H1 (cell line): Measurements from ENCODE around the gene TNRC6B. TPM values are rescaled to one million over a fixed set of nuclear protein-coding genes. Genes with fewer than 3 reads are reported as not detected.

Source experiments
- CTCF ChIA-PET: fragments of 300-600 bp; sonication (Branson Sonifier 250); formaldehyde crosslinking; loops from one replicate; lab custom pipeline; 2021; ENCODE audit not compliant: partially characterized antibody; lab: Charles Lee
- POLR2A ChIA-PET: fragments of 300-600 bp; sonication (Branson Sonifier 250); formaldehyde crosslinking; loops from one replicate; lab custom pipeline; 2021; ENCODE audit warnings: inconsistent platforms; ENCODE audit not compliant: partially characterized antibody; lab: Charles Lee
- DNase-seq, 2 experiments: peaks; one replicate each; pipeline versions ENCODE4 v3.0.0 to v3.0.0-alpha.2; 2010 to 2022; ENCODE audit warnings: low spot score in 2 of 2, low read depth in 1 of 2, mixed read lengths in 1 of 2
- FAIRE-seq: peaks from 2 replicates; lab custom pipeline; 2011; peaks lifted over from hg19 to GRCh38; lab: Jason Lieb, UNC
- H2AFZ ChIP-seq: 2 replicates; pipeline ENCODE4 v1.8.1; 2012; ENCODE audit warnings: low read length, inconsistent platforms
- H2AK5ac ChIP-seq: 2 replicates; pipeline ENCODE4 v1.6.1; 2013; ENCODE audit warnings: low read depth, low read length
- H2BK120ac ChIP-seq: replicated peaks from 2 replicates; pipeline ENCODE3; 2013; ENCODE audit warnings: low read depth, low read length, inconsistent platforms
- H2BK12ac ChIP-seq: 2 replicates; pipeline ENCODE4 v1.6.1; 2013; ENCODE audit warnings: low read depth, low read length
- H2BK15ac ChIP-seq: 2 replicates; pipeline ENCODE4 v1.6.1; 2013; ENCODE audit warnings: low read length
- H2BK20ac ChIP-seq: 2 replicates; pipeline ENCODE4 v1.6.1; 2013; ENCODE audit warnings: low read length
- H2BK5ac ChIP-seq: 2 replicates; pipeline ENCODE4 v1.6.1; 2013; ENCODE audit warnings: low read depth, low read length
- H3K14ac ChIP-seq: 2 replicates; pipeline ENCODE4 v1.6.1; 2013; ENCODE audit warnings: inconsistent platforms; ENCODE audit not compliant: insufficient read length
- H3K18ac ChIP-seq: 2 replicates; pipeline ENCODE4 v1.6.1; 2013; ENCODE audit warnings: low read length; ENCODE audit errors: extremely low read depth
- H3K23ac ChIP-seq: 2 replicates; pipeline ENCODE4 v1.6.1; 2013; ENCODE audit warnings: inconsistent platforms; ENCODE audit not compliant: insufficient read length
- H3K23me2 ChIP-seq: 2 replicates; pipeline ENCODE4 v1.6.1; 2013; ENCODE audit warnings: low read depth, low read length
- H3K27ac ChIP-seq: 2 replicates; pipeline ENCODE4 v1.6.1; 2011; ENCODE audit warnings: low read depth, low read length, inconsistent platforms
- H3K27me3 ChIP-seq, 4 experiments: replicated peaks in 1 of 4; 1 replicate in 1 of 4; 2 replicates in 3 of 4; pipeline versions ENCODE4 v1.6.1 to v1.8.1; 2011 to 2013; ENCODE audit warnings: low read length in 3 of 4, mild to moderate bottlenecking in 3 of 4, inconsistent platforms in 2 of 4, mixed read lengths in 2 of 4, moderate library complexity in 1 of 4; ENCODE audit not compliant: control insufficient read depth in 3 of 4, insufficient read depth in 3 of 4; ENCODE audit errors: extremely low read depth in 1 of 4
- H3K36me3 ChIP-seq, 4 experiments: 2 replicates each; pipeline versions ENCODE4 v1.6.1 to v1.8.1; 2011 to 2013; ENCODE audit warnings: mild to moderate bottlenecking in 4 of 4, low read length in 3 of 4, moderate library complexity in 2 of 4, control low read depth in 1 of 4, inconsistent platforms in 1 of 4; ENCODE audit not compliant: insufficient read depth in 4 of 4, control insufficient read depth in 2 of 4
- H3K4ac ChIP-seq: replicated peaks from 2 replicates; pipeline ENCODE3; 2013; ENCODE audit warnings: low read length, low read depth, mixed read lengths, inconsistent platforms; ENCODE audit not compliant: insufficient read length
- H3K4me1 ChIP-seq, 4 experiments: replicated peaks in 1 of 4; 1 replicate in 1 of 4; 2 replicates in 3 of 4; pipeline versions ENCODE4 v1.6.1 to v1.8.1; 2011 to 2013; ENCODE audit warnings: low read length in 3 of 4, inconsistent platforms in 2 of 4, mixed read lengths in 1 of 4; ENCODE audit not compliant: insufficient read depth in 4 of 4, control insufficient read depth in 3 of 4
- H3K4me2 ChIP-seq, 2 experiments: 2 replicates each; pipeline versions ENCODE4 v1.6.1 to v1.8.1; 2011 to 2013; ENCODE audit warnings: low read depth in 2 of 2, low read length in 2 of 2, control low read depth in 1 of 2, inconsistent platforms in 1 of 2, mild to moderate bottlenecking in 1 of 2; ENCODE audit not compliant: insufficient read depth in 1 of 2
- H3K4me3 ChIP-seq, 4 experiments: fragments of 200-600, 300-600 bp in 1 of 4; sonication (generic), shearing (Covaris generic), sonication (Bioruptor Twin) in 1 of 4; 2 replicates each; pipeline versions ENCODE4 v1.5.1 to v1.8.1; 2011 to 2016; ENCODE audit warnings: low read length in 4 of 4, low read depth in 3 of 4, control low read depth in 2 of 4, inconsistent platforms in 2 of 4, mild to moderate bottlenecking in 2 of 4, mixed read lengths in 1 of 4, moderate library complexity in 1 of 4; ENCODE audit not compliant: insufficient read depth in 2 of 4; ENCODE audit errors: extremely low read depth in 1 of 4
- H3K56ac ChIP-seq: replicated peaks from 2 replicates; pipeline ENCODE3; 2013; ENCODE audit warnings: low read depth, mild to moderate bottlenecking, mixed read lengths, low read length, inconsistent platforms; ENCODE audit not compliant: insufficient read length
- H3K79me1 ChIP-seq: 2 replicates; pipeline ENCODE4 v1.6.1; 2013; ENCODE audit warnings: low read depth, low read length, control low read depth
- H3K79me2 ChIP-seq, 2 experiments: 2 replicates each; pipeline versions ENCODE4 v1.6.1 to v1.8.1; 2012 to 2013; ENCODE audit warnings: low read length in 2 of 2, mild to moderate bottlenecking in 2 of 2, inconsistent platforms in 1 of 2; ENCODE audit not compliant: insufficient read depth in 2 of 2, control insufficient read depth in 1 of 2
- H3K9ac ChIP-seq, 4 experiments: replicated peaks in 1 of 4; 1 replicate in 1 of 4; 2 replicates in 3 of 4; pipeline versions ENCODE4 v1.6.1 to v1.8.1; 2011 to 2013; ENCODE audit warnings: low read depth in 3 of 4, low read length in 3 of 4, control low read depth in 2 of 4, mild to moderate bottlenecking in 2 of 4, moderate library complexity in 2 of 4, inconsistent platforms in 1 of 4; ENCODE audit errors: extremely low read depth in 1 of 4
- H3K9me3 ChIP-seq, 2 experiments: 2 replicates each; pipeline versions ENCODE4 v1.6.1 to v1.8.1; 2012 to 2013; ENCODE audit warnings: mild to moderate bottlenecking in 2 of 2, moderate library complexity in 2 of 2, control low read depth in 1 of 2, inconsistent platforms in 1 of 2, low read depth in 1 of 2, low read length in 1 of 2, mixed read lengths in 1 of 2; ENCODE audit not compliant: insufficient read depth in 2 of 2
- H4K20me1 ChIP-seq, 2 experiments: replicated peaks in 1 of 2; 2 replicates each; pipeline versions ENCODE3 to v1.8.1; 2011 to 2013; ENCODE audit warnings: inconsistent platforms in 2 of 2, low read length in 2 of 2, mild to moderate bottlenecking in 1 of 2; ENCODE audit not compliant: insufficient read depth in 2 of 2, control insufficient read depth in 1 of 2
- H4K5ac ChIP-seq: 2 replicates; pipeline ENCODE4 v1.6.1; 2013; ENCODE audit warnings: low read length, low read depth, mixed read lengths, inconsistent platforms; ENCODE audit not compliant: insufficient read length
- H4K8ac ChIP-seq: 2 replicates; pipeline ENCODE4 v1.8.0; 2013; ENCODE audit warnings: mild to moderate bottlenecking, moderate library complexity, low read length, inconsistent platforms; ENCODE audit not compliant: insufficient read depth; ENCODE audit errors: extremely low read depth
- H4K91ac ChIP-seq: replicated peaks from 2 replicates; pipeline ENCODE3; 2013; ENCODE audit warnings: low read length, mixed read lengths, inconsistent platforms; ENCODE audit not compliant: insufficient read length
- PHF8 ChIP-seq: fragments of 200-600 bp; sonication (generic); conservative IDR thresholded peaks from 2 replicates; pipeline ENCODE4 v1.7.1; 2012; ENCODE audit warnings: low read depth, mild to moderate bottlenecking, inconsistent platforms, low read length, moderate library complexity
- polyA plus RNA-seq, 7 experiments: library from polyadenylated mRNA; depleted of rRNA in 3 of 7; stranded (reverse) in 5 of 7; unstranded in 2 of 7; fragments of >200 nt in 5 of 7; fragments of 200-250 nt in 2 of 7; gene quantifications; 1 replicate in 5 of 7; 2 replicates in 1 of 7; 4 replicates in 1 of 7; pipeline versions ENCODE4 v1.2.1 to v1.2.3, GENCODE V29; 2011 to 2013; ENCODE audit warnings: missing spikeins in 2 of 7, mixed read lengths in 2 of 7
- total RNA-seq: library from RNA; stranded (reverse); fragmentation: NEBNext Ultra II Directional; extraction: Animal tissue kit (Norgen Biotek cat#: 25700); gene quantifications from 2 replicates; pipeline ENCODE4 v1.2.1, GENCODE V29; 2021

TNRC6B gene
- total and polyA plus RNA-seq, 2 of the 8 experiments (the other 6 are each of a cell fraction or from before 2014, with no cell fraction given): 12.5 to 48.9 TPM

DNA sequence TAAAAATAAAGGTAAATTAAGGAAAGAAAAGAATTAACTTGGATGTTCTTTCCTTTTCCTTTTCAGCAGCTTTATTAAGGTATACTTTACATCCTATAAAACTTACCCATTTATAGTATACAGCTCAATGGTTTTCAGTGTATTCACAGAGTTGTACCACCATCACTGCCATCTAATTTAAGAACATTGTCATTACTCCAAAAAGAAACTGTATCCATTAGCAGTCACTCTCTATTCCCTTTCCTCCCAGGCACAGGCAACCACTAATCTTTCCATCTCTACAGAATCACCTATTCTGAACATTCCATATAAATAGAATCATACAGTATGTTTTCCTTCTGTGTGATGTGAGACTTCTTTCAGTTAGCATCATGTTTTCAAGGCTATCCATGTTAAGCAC lies 38.9 kb upstream of the TNRC6B start:
- no peak overlapping the region for H3K18ac ChIP-seq

More for the DNA sequence above, 38.9 kb upstream of the TNRC6B start:
- Histone ChIP-seq H4K8ac (no peak overlapping the region), H3K9ac (no peak overlapping the region), H3K23me2 (no peaks in the 10 kb centered on the region), H2AFZ (no peak overlapping the region), H2BK20ac (no peak overlapping the region), H3K4ac (no peak overlapping the region), H3K79me2 (no peaks in the 10 kb centered on the region), H2BK12ac (no peak overlapping the region), H3K36me3 (no peaks in the 10 kb centered on the region), H3K56ac (no peak overlapping the region), H2BK15ac (no peak overlapping the region), H2AK5ac (no peak overlapping the region), H2BK120ac (no peak overlapping the region), H3K79me1 (no peaks in the 10 kb centered on the region), H2BK5ac (no peak overlapping the region), H3K9me3 (no peaks in the 10 kb centered on the region), H4K91ac (no peak overlapping the region), H3K27me3 (no peaks in the 10 kb centered on the region), H3K4me2 (no peak overlapping the region), H3K4me1 (no peaks in the 10 kb centered on the region), H3K27ac (no peak overlapping the region), H4K5ac (no peak overlapping the region), H4K20me1 (no peaks in the 10 kb centered on the region), H3K4me3 (no peak overlapping the region), H3K14ac (no peak overlapping the region), H3K23ac (no peak overlapping the region)
- TF ChIP-seq PHF8: no peak
- DNase-seq (no peak), FAIRE-seq (no peak)
- ChIA-PET POLR2A (no interaction called here), CTCF (interaction anchor here (0.8 to 1.2 kb wide), 2 partner anchors 12 to 41 kb away, joined by 3 read pairs; no protein-coding TSS in a partner anchor)
